ENCODE measurements around the gene MEST.

- TF ChIP-seq CTCF (IDR thresholded peaks at IDR 0.05; ENCODE audit: insufficient read depth, low read length, poor library complexity, severe bottlenecking) (no peak), EZH2phosphoT487 (conservative IDR thresholded peaks at IDR 0.05; ENCODE audit: low read length) (no peak)
Measured at GRCh38 chr7:130513447-130513846, 21.6 kb downstream of the MEST start.

All from SU-DHL-6 (cell line).